ENCODE results near the gene USH2A. TPM values are rescaled to one million over a fixed set of nuclear protein-coding genes. Genes with fewer than 3 reads are reported as not detected.

The USH2A gene
- total RNA-seq, 8 experiments from 2014 or later, result 0.10 to 0.85 (median 0.49) TPM

GRCh38 chr1:215819114-215819513, 604.1 kb downstream of the USH2A start:
- H3K4me3 ChIP-seq, result no peak overlapping the region
- in situ Hi-C loops (cut with MboI; ENCODE audit: low pct_unique_long_range_greater_than_20kb in 2 of 9, low sequenced_read_pairs in 9 of 9, unreplicated experiment in 9 of 9), result no loop called here
- H3K4me1 ChIP-seq (replicated peaks in 1 of 2), result no peaks in the 10 kb centered on the region
- no peak for ATAC-seq (replicated peaks in 6 of 8)
- no peak overlapping the region for H3K27ac ChIP-seq
- WGBS, 10 experiments, result 28 to 93% (median 71%) methylated on average over 1 to 2 of the region's 2 CpGs; no CpG with 5 or more reads in 1 of the 10 experiments

GRCh38 chr1:215807911-215808436, 615.3 kb downstream of the USH2A start:
- in situ Hi-C loops (cut with MboI; ENCODE audit: low pct_unique_long_range_greater_than_20kb in 2 of 9, low sequenced_read_pairs in 9 of 9, unreplicated experiment in 9 of 9), result no loop called here

GRCh38 chr1:215807218-215807617, 616.0 kb downstream of the USH2A start:
- in situ Hi-C loops (cut with MboI; ENCODE audit: low pct_unique_long_range_greater_than_20kb in 2 of 9, low sequenced_read_pairs in 9 of 9, unreplicated experiment in 9 of 9), result no loop called here
- no peaks in the 10 kb centered on the region for H3K4me1 ChIP-seq (replicated peaks in 1 of 2)
- H3K27ac ChIP-seq, result no peak overlapping the region
- no peak for ATAC-seq (replicated peaks in 6 of 8)
- no peak overlapping the region for H3K4me3 ChIP-seq
- WGBS, 10 experiments, result 0 to 83% (median 60%) methylated on average over 2 to 4 of the region's 4 CpGs

More at GRCh38 chr1:215807911-215808436, 615.3 kb downstream of the USH2A start:
- Histone ChIP-seq H3K4me1 (replicated peaks in 1 of 2) (no peaks in the 10 kb centered on the region), H3K27ac (no peak overlapping the region), H3K4me3 (no peak overlapping the region)
- ATAC-seq (replicated peaks in 6 of 8), result no peak
- WGBS, 10 experiments, result 0 to 100% (median 58%) methylated on average over 1 of the region's 1 CpG; no CpG with 5 or more reads in 2 of the 10 experiments

GRCh38 chr1:215797859-215798258, 625.4 kb downstream of the USH2A start:
- peaks cover 4 to 18% of the 10 kb centered on the region in 2 donors for H3K4me1 ChIP-seq (replicated peaks in 1 of 2)
- no peak for ATAC-seq (replicated peaks in 6 of 8)
- no peak overlapping the region for H3K4me3 ChIP-seq
- in situ Hi-C loops (cut with MboI; ENCODE audit: low pct_unique_long_range_greater_than_20kb in 2 of 9, low sequenced_read_pairs in 9 of 9, unreplicated experiment in 9 of 9), result no loop called here
- H3K27ac ChIP-seq, result no peak overlapping the region

- in situ Hi-C loops (cut with MboI; ENCODE audit: low pct_unique_long_range_greater_than_20kb in 2 of 9, low sequenced_read_pairs in 9 of 9, unreplicated experiment in 9 of 9), result no loop called here
- 42 to 76% (median 57%) methylated on average over 5 to 6 of the region's 6 CpGs; no CpG with 5 or more reads in 3 of the 10 experiments for WGBS, 10 experiments
- Histone ChIP-seq H3K4me1 (replicated peaks in 1 of 2) (peaks cover 13 to 55% of the 10 kb centered on the region in 2 donors), H3K4me3 (no peak overlapping the region), H3K27ac (no peak overlapping the region)
- ATAC-seq (replicated peaks in 6 of 8), result peak in 1 of 8 experiments; percentile 48
Observed at GRCh38 chr1:215794156-215794555, 629.1 kb downstream of the USH2A start.

- H3K4me1 ChIP-seq (replicated peaks in 1 of 2), result peaks cover 13 to 56% of the 10 kb centered on the region in 2 donors
- in situ Hi-C loops (cut with MboI; ENCODE audit: low pct_unique_long_range_greater_than_20kb in 2 of 9, low sequenced_read_pairs in 9 of 9, unreplicated experiment in 9 of 9), result no loop called here
- H3K4me3 ChIP-seq, result no peak overlapping the region
- H3K27ac ChIP-seq, result no peak overlapping the region
- peak in 7 of 8 experiments; percentile 40 to 68 (median 49) for ATAC-seq (replicated peaks in 6 of 8)
Observed at GRCh38 chr1:215793180-215793579, 630.1 kb downstream of the USH2A start.

GRCh38 chr1:215792446-215792845, 630.8 kb downstream of the USH2A start:
- in situ Hi-C loops (cut with MboI; ENCODE audit: low pct_unique_long_range_greater_than_20kb in 2 of 9, low sequenced_read_pairs in 9 of 9, unreplicated experiment in 9 of 9), result no loop called here
- 0 to 51% (median 30%) methylated on average over 1 to 8 of the region's 8 CpGs for WGBS, 10 experiments
- peak in 5 of 8 experiments; percentile 66 to 94 (median 93) for ATAC-seq (replicated peaks in 6 of 8)

GRCh38 chr1:215789981-215790380, 633.3 kb downstream of the USH2A start:
- WGBS, 10 experiments, result 41 to 100% (median 74%) methylated on average over 2 to 3 of the region's 3 CpGs
- H3K4me1 ChIP-seq (replicated peaks in 1 of 2), result peaks cover 18 to 63% of the 10 kb centered on the region in 2 donors
- ATAC-seq (replicated peaks in 6 of 8), result no peak
- in situ Hi-C loops (cut with MboI; ENCODE audit: low pct_unique_long_range_greater_than_20kb in 2 of 9, low sequenced_read_pairs in 9 of 9, unreplicated experiment in 9 of 9), result no loop called here
- H3K27ac ChIP-seq, result no peak overlapping the region
- H3K4me3 ChIP-seq, result no peak overlapping the region

More at GRCh38 chr1:215792446-215792845, 630.8 kb downstream of the USH2A start:
- Histone ChIP-seq H3K4me1 (replicated peaks in 1 of 2) (peaks cover 13 to 56% of the 10 kb centered on the region in 2 donors), H3K27ac (no peak overlapping the region), H3K4me3 (no peak overlapping the region)

GRCh38 chr1:215786997-215787396, 636.3 kb downstream of the USH2A start:
- ATAC-seq (replicated peaks in 6 of 8), result no peak
- Histone ChIP-seq H3K27ac (no peak overlapping the region), H3K4me1 (replicated peaks in 1 of 2) (peaks cover 8 to 37% of the 10 kb centered on the region in 2 donors), H3K4me3 (no peak overlapping the region)
- in situ Hi-C loops (cut with MboI; ENCODE audit: low pct_unique_long_range_greater_than_20kb in 2 of 9, low sequenced_read_pairs in 9 of 9, unreplicated experiment in 9 of 9), result no loop called here

- Histone ChIP-seq H3K4me1 (replicated peaks in 1 of 2) (peaks cover 7 to 16% of the 10 kb centered on the region in 2 donors), H3K4me3 (no peak overlapping the region), H3K27ac (no peak overlapping the region)
- in situ Hi-C loops (cut with MboI; ENCODE audit: low pct_unique_long_range_greater_than_20kb in 2 of 9, low sequenced_read_pairs in 9 of 9, unreplicated experiment in 9 of 9), result no loop called here
- peak in 1 of 8 experiments; percentile 34 for ATAC-seq (replicated peaks in 6 of 8)
Observed at GRCh38 chr1:215780641-215781040, 642.6 kb downstream of the USH2A start.

GRCh38 chr1:215780139-215780538, 643.1 kb downstream of the USH2A start:
- in situ Hi-C loops (cut with MboI; ENCODE audit: low pct_unique_long_range_greater_than_20kb in 2 of 9, low sequenced_read_pairs in 9 of 9, unreplicated experiment in 9 of 9), result no loop called here
- no peak overlapping the region for H3K27ac ChIP-seq
- WGBS, 10 experiments, result 14 to 96% (median 63%) methylated on average over 1 to 2 of the region's 2 CpGs; no CpG with 5 or more reads in 1 of the 10 experiments
- peaks cover 7 to 16% of the 10 kb centered on the region in 2 donors for H3K4me1 ChIP-seq (replicated peaks in 1 of 2)
- H3K4me3 ChIP-seq, result no peak overlapping the region
- peak in 3 of 8 experiments; percentile 38 to 65 (median 57) for ATAC-seq (replicated peaks in 6 of 8)

- Histone ChIP-seq H3K4me3 (no peak overlapping the region), H3K4me1 (replicated peaks in 1 of 2) (peaks cover 7 to 16% of the 10 kb centered on the region in 2 donors), H3K27ac (no peak overlapping the region)
- in situ Hi-C loops (cut with MboI; ENCODE audit: low pct_unique_long_range_greater_than_20kb in 2 of 9, low sequenced_read_pairs in 9 of 9, unreplicated experiment in 9 of 9), result no loop called here
- WGBS, 10 experiments, result 0 to 100% (median 74%) methylated on average over 2 to 7 of the region's 7 CpGs; no CpG with 5 or more reads in 2 of the 10 experiments
- ATAC-seq (replicated peaks in 6 of 8), result peak in 4 of 8 experiments; percentile 36 to 88 (median 80)
Observed at GRCh38 chr1:215779729-215780128, 643.5 kb downstream of the USH2A start.

GRCh38 chr1:215777370-215777925, 645.8 kb downstream of the USH2A start:
- no peak overlapping the region for H3K4me3 ChIP-seq
- no peak for ATAC-seq (replicated peaks in 6 of 8)
- WGBS, 10 experiments, result 10 to 94% (median 80%) methylated on average over 4 to 5 of the region's 5 CpGs
- H3K27ac ChIP-seq, result no peak overlapping the region
- H3K4me1 ChIP-seq (replicated peaks in 1 of 2), result peaks cover 7 to 16% of the 10 kb centered on the region in 2 donors
- in situ Hi-C loops (cut with MboI; ENCODE audit: low pct_unique_long_range_greater_than_20kb in 2 of 9, low sequenced_read_pairs in 9 of 9, unreplicated experiment in 9 of 9), result no loop called here

- in situ Hi-C loops (cut with MboI; ENCODE audit: low pct_unique_long_range_greater_than_20kb in 2 of 9, low sequenced_read_pairs in 9 of 9, unreplicated experiment in 9 of 9), result no loop called here
- H3K27ac ChIP-seq, result no peak overlapping the region
- ATAC-seq (replicated peaks in 6 of 8), result no peak
- H3K4me1 ChIP-seq (replicated peaks in 1 of 2), result peaks cover 7 to 16% of the 10 kb centered on the region in 2 donors
- no peak overlapping the region for H3K4me3 ChIP-seq
- 15 to 93% (median 80%) methylated on average over 1 to 5 of the region's 5 CpGs for WGBS, 10 experiments
Observed at GRCh38 chr1:215776336-215776735, 646.9 kb downstream of the USH2A start.

Measured in motor neuron (in vitro differentiated cells).